ENCODE measurements around the gene NOTCH1.

DNA sequence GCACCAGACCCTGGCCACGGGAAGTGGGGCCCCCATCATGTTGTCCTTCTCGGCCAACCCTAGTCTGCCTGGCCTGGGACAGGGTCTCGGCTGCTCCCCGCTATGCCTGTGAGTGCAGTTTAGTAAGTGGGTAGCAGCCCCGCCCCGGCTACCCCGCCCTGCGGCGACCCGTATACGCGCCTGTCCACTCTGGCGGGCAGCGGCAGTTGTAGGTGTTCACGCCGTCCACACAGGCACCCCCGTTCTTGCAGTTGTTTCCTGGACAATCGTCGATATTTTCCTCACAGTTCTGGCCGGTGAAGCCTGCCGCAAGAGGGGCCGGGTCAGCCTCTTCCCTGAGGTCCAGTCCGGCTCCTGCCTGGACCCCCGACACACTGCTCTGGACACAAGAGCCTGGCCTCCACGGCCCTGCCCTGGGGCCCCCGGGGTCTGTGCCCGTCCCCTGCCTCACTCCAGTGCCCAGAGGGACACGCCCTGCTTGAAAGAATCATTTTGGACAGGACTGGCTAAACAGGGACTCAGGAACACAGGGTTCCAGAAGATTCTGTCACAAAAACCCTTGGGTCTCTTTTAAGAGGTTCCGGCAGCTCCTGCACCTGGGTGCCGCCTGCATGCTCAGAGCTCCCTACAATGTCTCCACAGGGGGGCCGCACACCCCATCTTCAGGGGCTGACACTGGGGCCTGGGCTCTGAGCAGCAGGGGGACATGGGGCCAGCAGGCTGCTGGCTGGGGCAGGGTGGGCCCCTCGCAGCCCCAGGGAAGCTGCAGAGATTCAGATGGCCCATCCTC is 26.4 kb downstream of the NOTCH1 start:
- TF ChIP-seq, protein P1, sequence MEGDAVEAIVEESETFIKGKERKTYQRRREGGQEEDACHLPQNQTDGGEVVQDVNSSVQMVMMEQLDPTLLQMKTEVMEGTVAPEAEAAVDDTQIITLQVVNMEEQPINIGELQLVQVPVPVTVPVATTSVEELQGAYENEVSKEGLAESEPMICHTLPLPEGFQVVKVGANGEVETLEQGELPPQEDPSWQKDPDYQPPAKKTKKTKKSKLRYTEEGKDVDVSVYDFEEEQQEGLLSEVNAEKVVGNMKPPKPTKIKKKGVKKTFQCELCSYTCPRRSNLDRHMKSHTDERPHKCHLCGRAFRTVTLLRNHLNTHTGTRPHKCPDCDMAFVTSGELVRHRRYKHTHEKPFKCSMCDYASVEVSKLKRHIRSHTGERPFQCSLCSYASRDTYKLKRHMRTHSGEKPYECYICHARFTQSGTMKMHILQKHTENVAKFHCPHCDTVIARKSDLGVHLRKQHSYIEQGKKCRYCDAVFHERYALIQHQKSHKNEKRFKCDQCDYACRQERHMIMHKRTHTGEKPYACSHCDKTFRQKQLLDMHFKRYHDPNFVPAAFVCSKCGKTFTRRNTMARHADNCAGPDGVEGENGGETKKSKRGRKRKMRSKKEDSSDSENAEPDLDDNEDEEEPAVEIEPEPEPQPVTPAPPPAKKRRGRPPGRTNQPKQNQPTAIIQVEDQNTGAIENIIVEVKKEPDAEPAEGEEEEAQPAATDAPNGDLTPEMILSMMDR (IDR thresholded peaks at IDR 0.05) = no peak
- no peak for TF ChIP-seq POLR2A (IDR thresholded peaks at IDR 0.05)
